HepG2 (cell line): Measurements from ENCODE around the gene KIAA1191. TPM values are rescaled to one million over a fixed set of nuclear protein-coding genes. Genes with fewer than 3 reads are reported as not detected.

Experiments used
- AGO2 ChIP-seq: fragments of 200-400 bp; formaldehyde crosslinking; optimal IDR thresholded peaks from 2 replicates; pipeline ENCODE3; 2017; ENCODE audit warnings: mild to moderate bottlenecking, low read depth, low read length, moderate library complexity
- ARID2 ChIP-seq: sonication (generic); formaldehyde crosslinking; IDR thresholded peaks from 2 replicates; pipeline ENCODE4 v1.8.1; 2022; ENCODE audit warnings: mild to moderate bottlenecking, missing genetic modification reagents, borderline replicate concordance
- ATF4 ChIP-seq, 2 experiments: fragments of 450-650 bp in 1 of 2; sonication (generic) in 1 of 2; formaldehyde crosslinking; IDR thresholded peaks; 2 replicates each; pipeline versions ENCODE4 v1.5.0 to v1.8.0; 2020 to 2022; ENCODE audit warnings: mild to moderate bottlenecking in 1 of 2, missing genetic modification reagents in 1 of 2
- ATF7 ChIP-seq, 2 experiments: fragments of 450-650 bp in 1 of 2; sonication (generic) in 1 of 2; formaldehyde crosslinking in 1 of 2; IDR thresholded peaks; 2 replicates each; pipeline versions ENCODE4 v1.4.0 to v1.6.1; 2016 to 2020; ENCODE audit warnings: antibody characterized with exemption in 1 of 2, mild to moderate bottlenecking in 1 of 2, missing genetic modification reagents in 1 of 2
- FOXO4 ChIP-seq: sonication (generic); formaldehyde crosslinking; conservative IDR thresholded peaks from 2 replicates; pipeline ENCODE4 v1.8.1; 2023; ENCODE audit warnings: missing genetic modification reagents
- RAD51 ChIP-seq: fragments of 450-650 bp; IDR thresholded peaks from 2 replicates; pipeline ENCODE4 v1.6.1; 2016; ENCODE audit warnings: borderline replicate concordance
- RXRA ChIP-seq: sonication (generic); formaldehyde crosslinking; IDR thresholded peaks from 2 replicates; pipeline ENCODE4 v1.5.1; 2020; ENCODE audit warnings: missing genetic modification reagents
- RXRB ChIP-seq: IDR thresholded peaks from 2 replicates; pipeline ENCODE4 v1.6.1; 2016; ENCODE audit warnings: borderline replicate concordance, missing genetic modification reagents, missing compliant biosample characterization
- SNAPC2 ChIP-seq: sonication (generic); formaldehyde crosslinking; IDR thresholded peaks from 2 replicates; pipeline ENCODE4 v1.8.1; 2022; ENCODE audit warnings: mild to moderate bottlenecking, missing genetic modification reagents
- TARDBP ChIP-seq: sonication (generic); formaldehyde crosslinking; IDR thresholded peaks from 2 replicates; pipeline ENCODE4 v1.8.0; 2022; ENCODE audit warnings: mild to moderate bottlenecking, missing genetic modification reagents
- ZC3H4 ChIP-seq: sonication (generic); formaldehyde crosslinking; IDR thresholded peaks from 2 replicates; pipeline ENCODE4 v1.4.0; 2020; ENCODE audit warnings: missing genetic modification reagents, borderline replicate concordance
- ZHX2 ChIP-seq, 2 experiments: sonication (generic) in 1 of 2; formaldehyde crosslinking in 1 of 2; IDR thresholded peaks; 2 replicates each; pipeline versions ENCODE4 v1.6.1 to v1.9.0; 2014 to 2022; ENCODE audit warnings: antibody characterized with exemption in 1 of 2, borderline replicate concordance in 1 of 2, inconsistent platforms in 1 of 2, low read depth in 1 of 2, missing genetic modification reagents in 1 of 2
- ZNF101 ChIP-seq: sonication (generic); formaldehyde crosslinking; IDR thresholded peaks from 2 replicates; pipeline ENCODE4 v1.4.0; 2020; ENCODE audit warnings: mild to moderate bottlenecking, low read depth, missing genetic modification reagents, borderline replicate concordance
- ZNF225 ChIP-seq: sonication (generic); formaldehyde crosslinking; IDR thresholded peaks from 2 replicates; pipeline ENCODE4 v1.4.0; 2020; ENCODE audit warnings: mild to moderate bottlenecking, missing genetic modification reagents
- ZNF235 ChIP-seq: sonication (generic); formaldehyde crosslinking; IDR thresholded peaks from 2 replicates; pipeline ENCODE4 v1.8.1; 2023; ENCODE audit warnings: mild to moderate bottlenecking, missing genetic modification reagents, borderline replicate concordance
- ZNF335 ChIP-seq: sonication (generic); formaldehyde crosslinking; IDR thresholded peaks from 2 replicates; pipeline ENCODE4 v1.4.0; 2020; ENCODE audit warnings: missing genetic modification reagents
- ZNF354B ChIP-seq: sonication (generic); formaldehyde crosslinking; IDR thresholded peaks from 2 replicates; pipeline ENCODE4 v1.8.0; 2022; ENCODE audit warnings: mild to moderate bottlenecking, missing genetic modification reagents
- ZNF503 ChIP-seq: sonication (generic); formaldehyde crosslinking; IDR thresholded peaks from 2 replicates; pipeline ENCODE4 v1.4.0; 2020; ENCODE audit warnings: missing genetic modification reagents
- ZNF543 ChIP-seq: sonication (generic); formaldehyde crosslinking; IDR thresholded peaks from 2 replicates; pipeline ENCODE4 v1.4.0; 2020; ENCODE audit warnings: mild to moderate bottlenecking, missing genetic modification reagents
- polyA plus RNA-seq, 8 experiments: library from polyadenylated mRNA; depleted of rRNA in 3 of 8; stranded (reverse) in 7 of 8; unstranded in 1 of 8; fragments of >200 nt; fragmentation: Illumina TruSeq in 4 of 8; extraction: Trizol in 4 of 8; gene quantifications; 2 replicates each; pipeline versions ENCODE4 v1.2.1 to v1.2.3, GENCODE V29; 2011 to 2016; ENCODE audit warnings: low read depth in 4 of 8, missing spikeins in 1 of 8, mixed read lengths in 1 of 8; ENCODE audit not compliant: insufficient read depth in 1 of 8
- total RNA-seq, 5 experiments: library from RNA; depleted of rRNA; stranded (reverse); fragments of >200 nt; fragmentation: Illumina TruSeq; extraction: Trizol; gene quantifications; 2 replicates each; pipeline ENCODE4 v1.2.3, GENCODE V29; 2016; ENCODE audit warnings: low read depth in 1 of 5

Gene KIAA1191
- total and polyA plus RNA-seq, 2 of the 13 experiments (the other 11 are each of a cell fraction or from before 2014, with no cell fraction given), result 63.6 to 103 TPM

GRCh38 chr5:176388003-176388443, 26.5 kb upstream of the KIAA1191 start (continued):
- TF ChIP-seq ZNF503 (no peak), ZNF543 (CRISPR knock-in tag) (peak; percentile 88; the same call in 1 of the 2 replicates), TARDBP (CRISPR knock-in tag) (0 out of 2 replicates have a peak, but pooled peaks have one; percentile 8), ATF4 (CRISPR knock-in tag; IDR thresholded peaks at IDR 0.05) (no peak), ZHX2 (IDR thresholded peaks at IDR 0.05; ENCODE audit: low read depth) (0 out of 2 replicates have a peak, but pooled peaks have one; percentile 15), ZHX2 (CRISPR knock-in tag; IDR thresholded peaks at IDR 0.05; ENCODE audit: borderline replicate concordance) (no peak), ZNF335 (no peak), RXRB (CRISPR knock-in tag) (no peak), ZNF101 (CRISPR knock-in tag) (0 out of 2 replicates have a peak, but pooled peaks have one; percentile 82), RAD51 (no peak), FOXO4 (no peak), ZNF225 (CRISPR knock-in tag) (no peak), SNAPC2 (CRISPR knock-in tag) (no peak; the same call in 1 of the 2 replicates), ZNF235 (CRISPR knock-in tag) (peak; percentile 21; the same call in 1 of the 2 replicates), ATF7 (IDR thresholded peaks at IDR 0.05) (no peak), ATF7 (CRISPR knock-in tag; IDR thresholded peaks at IDR 0.05) (peak; percentile 74; the same call in 1 of the 2 replicates), RXRA (no peak), ZNF354B (CRISPR knock-in tag) (peak; percentile 75; the same call in 1 of the 2 replicates), AGO2 (peak; percentile 61), ZC3H4 (CRISPR knock-in tag) (0 out of 2 replicates have a peak, but pooled peaks have one; percentile 19), ARID2 (CRISPR knock-in tag) (peak; percentile 82; the same call in 1 of the 2 replicates)
